ENCODE results near the gene KIF3B. TPM values are rescaled to one million over a fixed set of nuclear protein-coding genes. Genes with fewer than 3 reads are reported as not detected.

The KIF3B gene
- total and polyA plus RNA-seq, 12 donors: 8.4 to 62.1 (median 28.6) TPM

DNA sequence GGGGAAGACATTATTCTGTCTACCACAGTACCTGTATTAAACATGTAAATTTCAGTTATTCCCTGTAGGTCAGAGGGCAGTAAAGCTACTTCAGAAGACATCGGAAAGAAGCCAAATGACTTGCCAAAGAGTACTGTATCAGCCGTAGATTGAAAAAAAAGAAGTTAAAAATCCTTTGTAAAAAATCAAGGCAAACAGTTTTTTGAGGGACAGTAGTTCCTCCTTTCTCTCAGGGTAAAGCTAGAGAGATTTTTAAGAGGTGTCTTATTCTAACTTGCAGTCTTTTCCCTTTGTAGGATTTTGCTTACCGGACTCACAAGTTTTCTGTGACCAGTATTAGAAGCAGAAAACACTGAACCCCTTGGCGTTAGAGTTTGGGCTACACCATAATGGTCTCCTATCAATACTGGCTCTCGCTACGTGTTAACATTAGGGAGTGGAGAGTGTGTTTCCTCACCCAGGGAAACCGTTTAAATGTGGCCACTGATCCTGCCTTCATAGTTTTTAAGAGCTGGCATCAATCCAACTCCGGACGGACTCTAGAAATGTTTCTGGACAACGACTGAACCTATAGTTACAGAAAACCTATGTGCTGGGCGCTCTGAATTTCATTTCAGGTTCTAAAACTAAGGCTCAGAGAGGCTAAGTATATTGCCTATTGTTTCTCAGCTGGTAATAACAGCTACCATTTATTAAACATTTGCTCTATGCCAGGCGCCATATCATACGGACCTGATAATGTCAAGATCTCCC lies 79.3 kb downstream of the KIF3B start:
- H3K27ac ChIP-seq: peak overlapping the region; percentile 93 to 100 (median 97)

DNA sequence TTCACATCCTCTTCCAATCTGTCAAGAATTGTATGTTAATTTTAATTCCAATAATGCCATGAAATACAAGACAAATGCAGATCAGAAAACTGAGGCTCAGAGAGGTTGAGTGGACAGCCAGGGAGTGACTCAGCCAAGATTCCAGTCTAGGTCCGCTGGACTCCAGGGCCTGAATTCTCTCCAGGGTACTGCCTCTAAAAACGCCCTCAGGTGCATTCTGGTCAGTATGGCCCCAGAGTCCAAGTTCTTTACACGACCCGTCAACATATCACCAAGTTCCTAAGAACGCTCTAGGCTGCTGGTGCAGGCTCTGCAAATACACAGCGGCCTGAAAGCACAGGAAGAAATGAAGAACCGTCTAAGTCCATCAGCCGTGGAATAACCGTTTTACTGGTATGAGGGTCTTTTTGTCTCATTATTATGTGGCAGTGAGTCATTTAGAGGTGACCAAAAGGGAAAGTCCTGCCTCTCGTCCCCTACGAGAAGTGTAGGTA lies 80.0 kb downstream of the KIF3B start:
- Histone ChIP-seq H3K9me3 (replicated peaks in 1 of 3) (no peaks in the 10 kb centered on the region), H3K4me3 (peak overlapping the region in 3 of 4 donors; percentile 49 to 95 (median 69)), H3K36me3 (replicated peaks in 1 of 2) (no peaks in the 10 kb centered on the region), H3K4me1 (replicated peaks in 1 of 2) (peaks cover 46 to 49% of the 10 kb centered on the region in 2 donors), H3K27me3 (no peaks in the 10 kb centered on the region), H3K27ac (peak overlapping the region; percentile 93 to 100 (median 97))
- intact Hi-C loops (cut with DNase I): no loop called here
- WGBS, 4 donors: 0 to 2% (median 1%) methylated on average over 11 of the region's 11 CpGs
- DNase-seq: peak; percentile 32 to 70 (median 46)
- TF ChIP-seq POLR2A (IDR thresholded peaks at IDR 0.05) (no peak), CTCF (IDR thresholded peaks at IDR 0.05) (no peak)

More for the DNA sequence above, 79.3 kb downstream of the KIF3B start:
- peak in 1 of 7 donors; percentile 16 for DNase-seq
- no peak for TF ChIP-seq POLR2A (IDR thresholded peaks at IDR 0.05)
- TF ChIP-seq CTCF (IDR thresholded peaks at IDR 0.05): no peak
- Histone ChIP-seq H3K4me1 (replicated peaks in 1 of 2) (peaks cover 40 to 43% of the 10 kb centered on the region in 2 donors), H3K36me3 (replicated peaks in 1 of 2) (no peaks in the 10 kb centered on the region), H3K4me3 (peak overlapping the region in 2 of 4 donors; percentile 69 to 95), H3K9me3 (replicated peaks in 1 of 3) (no peaks in the 10 kb centered on the region), H3K27me3 (no peaks in the 10 kb centered on the region)
- WGBS, 4 donors: 30 to 33% (median 31%) methylated on average over 13 of the region's 13 CpGs
- intact Hi-C loops (cut with DNase I): no loop called here

DNA sequence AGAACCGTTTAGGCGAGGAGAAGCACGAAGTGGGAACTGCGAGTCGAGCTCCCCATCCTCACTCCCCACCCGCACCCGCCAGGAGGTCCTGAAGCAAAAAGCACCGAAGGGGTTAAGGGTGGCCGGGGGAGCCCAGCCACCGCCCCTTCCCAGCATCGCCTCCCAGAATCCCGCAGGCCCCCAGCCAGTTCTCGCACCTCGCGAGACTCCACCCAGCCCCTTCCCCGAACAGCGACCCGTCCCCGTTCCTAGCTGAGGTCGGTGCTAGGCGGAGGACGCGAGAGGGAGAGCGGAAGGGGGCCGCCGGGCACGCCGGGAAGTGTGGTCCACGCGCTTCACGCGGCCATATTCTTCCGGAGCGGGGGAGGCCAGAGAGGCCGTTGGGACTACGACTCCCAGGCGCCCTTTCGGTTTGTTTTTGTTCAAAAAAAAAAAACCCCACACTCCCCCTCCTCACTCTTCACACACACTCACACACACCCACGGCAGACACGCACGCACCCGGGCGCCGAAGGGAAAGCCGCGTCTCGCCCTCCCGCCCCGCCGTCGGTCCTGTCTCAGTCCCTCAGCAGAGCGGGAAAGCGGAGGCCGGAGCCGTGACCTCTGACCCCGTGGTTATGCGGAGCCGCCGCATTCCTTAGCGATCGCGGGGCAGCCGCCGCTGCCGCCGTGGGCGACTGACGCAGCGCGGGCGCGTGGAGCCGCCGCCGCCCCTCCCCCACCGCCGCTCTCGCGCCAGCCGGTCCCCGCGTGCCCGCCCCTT lies 80.6 kb downstream of the KIF3B start, which contains the start of gene ASXL1:
Gene ASXL1, plus strand, starts transcription at position 463 of the 763 bp plus-strand sequence. CDS start 445 bp downstream, outside the sequence.
- no peaks in the 10 kb centered on the region for H3K9me3 ChIP-seq (replicated peaks in 1 of 3)
- peaks cover 51 to 55% of the 10 kb centered on the region in 2 donors for H3K4me1 ChIP-seq (replicated peaks in 1 of 2)
- H3K27ac ChIP-seq: peak within 1 kb of the TSS; percentile 93 to 100 (median 97)
- H3K4me3 ChIP-seq: peak within 1 kb of the TSS; percentile 69 to 95 (median 80)
- TF ChIP-seq CTCF (IDR thresholded peaks at IDR 0.05) (no peak), POLR2A (IDR thresholded peaks at IDR 0.05) (peak; percentile 14 to 57)
- no peaks in the 10 kb centered on the region for H3K27me3 ChIP-seq
- 0 to 1% (median 0%) methylated on average over 22 to 83 of the region's 83 CpGs for WGBS, 4 donors
- H3K36me3 ChIP-seq (replicated peaks in 1 of 2): no peaks in the 10 kb centered on the region
- intact Hi-C loops (cut with DNase I): no loop called here
- peak; percentile 96 to 98 (median 98) for DNase-seq

DNA sequence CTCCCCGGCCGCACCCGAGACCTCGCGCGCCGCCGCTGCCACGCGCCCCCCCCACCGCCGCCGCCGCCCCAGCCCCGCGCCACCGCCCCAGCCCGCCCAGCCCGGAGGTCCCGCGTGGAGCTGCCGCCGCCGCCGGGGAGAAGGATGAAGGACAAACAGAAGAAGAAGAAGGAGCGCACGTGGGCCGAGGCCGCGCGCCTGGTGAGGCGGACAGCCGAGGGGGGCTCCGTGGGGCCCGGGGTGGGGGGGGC lies 81.1 kb downstream of the KIF3B start:
- TF ChIP-seq CTCF (IDR thresholded peaks at IDR 0.05): no peak
- no peak for TF ChIP-seq POLR2A (IDR thresholded peaks at IDR 0.05)
- H3K36me3 ChIP-seq (replicated peaks in 1 of 2): no peaks in the 10 kb centered on the region
- no peaks in the 10 kb centered on the region for H3K9me3 ChIP-seq (replicated peaks in 1 of 3)
- 0 to 1% methylated on average over 3 to 35 of the region's 35 CpGs; no CpG with 5 or more reads in 2 of the 4 donors for WGBS, 4 donors
- H3K4me1 ChIP-seq (replicated peaks in 1 of 2): peaks cover 56 to 60% of the 10 kb centered on the region in 2 donors
- H3K27ac ChIP-seq: peak overlapping the region; percentile 51 to 100 (median 93)
- peak overlapping the region in 3 of 4 donors; percentile 69 to 95 (median 79) for H3K4me3 ChIP-seq
- no peaks in the 10 kb centered on the region for H3K27me3 ChIP-seq
- no peak for DNase-seq
- intact Hi-C loops (cut with DNase I): no loop called here

Data from adrenal gland (tissue), 12 donors.